Bronchial epithelial cell (primary cell): ENCODE data around the gene RAPGEF1. TPM values are rescaled to one million over a fixed set of nuclear protein-coding genes. Genes with fewer than 3 reads are reported as not detected.

Source experiments
- DNase-seq: peaks from one replicate; pipeline ENCODE4 v3.0.0-alpha.2; 2010; ENCODE audit warnings: low read depth
- FAIRE-seq: peaks from 2 replicates; lab custom pipeline; 2011; peaks lifted over from hg19 to GRCh38; lab: Jason Lieb, UNC
- H3K27me3 ChIP-seq: 2 replicates; pipeline ENCODE4 v1.5.1; 2011; ENCODE audit warnings: low read length; ENCODE audit not compliant: control insufficient read depth, insufficient read depth
- H3K36me3 ChIP-seq: 2 replicates; pipeline ENCODE4 v1.5.1; 2011; ENCODE audit warnings: low read length; ENCODE audit not compliant: control insufficient read depth, insufficient read depth
- H3K4me3 ChIP-seq: 2 replicates; pipeline ENCODE4 v1.5.1; 2011; ENCODE audit warnings: mild to moderate bottlenecking, low read depth, low read length, control low read depth
- CTCF ChIP-seq: IDR thresholded peaks from 2 replicates; pipeline ENCODE4 v1.5.1; 2011; ENCODE audit warnings: mild to moderate bottlenecking, moderate library complexity, low read length, control low read depth, inconsistent platforms; ENCODE audit not compliant: insufficient read depth, severe bottlenecking
- total RNA-seq: library from RNA; depleted of rRNA; stranded (reverse); fragments of >200 nt; gene quantifications from 2 replicates; pipeline ENCODE4 v1.2.1, GENCODE V29; 2014

The RAPGEF1 gene
- total RNA-seq, 1 donor from 2014 or later = 19.2 TPM

DNA sequence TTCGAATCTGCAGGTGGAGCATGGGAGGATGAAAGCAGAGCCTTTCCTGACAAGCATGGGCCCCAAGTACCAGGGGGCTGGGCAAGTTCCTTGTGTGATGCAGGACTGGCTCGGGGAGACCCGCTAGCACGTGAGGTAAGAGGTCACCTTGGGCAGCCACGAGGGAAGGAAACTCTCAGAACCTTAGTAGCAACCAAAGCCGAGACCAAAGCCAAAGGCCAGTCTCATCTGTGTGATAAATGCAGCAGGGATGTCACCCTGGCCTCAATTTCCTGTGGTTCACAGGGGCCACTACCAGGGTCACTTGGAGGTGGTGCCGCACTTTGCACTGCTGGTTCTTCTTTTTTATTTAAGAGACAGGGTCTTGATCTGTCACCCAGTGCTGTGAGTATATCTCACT, 155.0 kb downstream of the RAPGEF1 start:
- FAIRE-seq (no peak), DNase-seq (no peak)
- Histone ChIP-seq H3K4me3 (no peak overlapping the region), H3K36me3 (peaks cover 30% of the 10 kb centered on the region), H3K27me3 (no peaks in the 10 kb centered on the region)
- no peak for TF ChIP-seq CTCF

- H3K4me3 ChIP-seq = no peak overlapping the region
- no peak for TF ChIP-seq CTCF
- H3K27me3 ChIP-seq = no peaks in the 10 kb centered on the region
- DNase-seq (no peak), FAIRE-seq (no peak)
- H3K36me3 ChIP-seq = peaks cover 31% of the 10 kb centered on the region
Observed at GRCh38 chr9:131583836-131584555, 155.9 kb downstream of the RAPGEF1 start.

DNA sequence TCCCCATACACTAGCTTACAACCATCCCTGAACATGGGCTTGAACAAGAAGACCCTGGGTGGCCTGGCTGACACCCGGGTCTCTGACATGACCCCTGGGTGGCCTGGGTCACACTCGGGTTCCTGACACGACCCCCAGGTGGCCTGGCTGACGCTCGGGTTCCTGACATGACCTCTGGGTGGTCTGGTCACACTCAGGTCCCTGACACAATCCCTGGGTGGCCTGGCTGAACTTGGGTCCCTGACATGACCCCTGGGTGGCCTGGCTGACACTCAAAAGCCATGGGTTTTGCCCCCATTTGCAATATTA, 156.6 kb downstream of the RAPGEF1 start:
- TF ChIP-seq CTCF = no peak
- DNase-seq (no peak), FAIRE-seq (no peak)
- peaks cover 25% of the 10 kb centered on the region for H3K36me3 ChIP-seq
- no peak overlapping the region for H3K4me3 ChIP-seq
- no peaks in the 10 kb centered on the region for H3K27me3 ChIP-seq

GRCh38 chr9:131582466-131583336, 157.2 kb downstream of the RAPGEF1 start:
- Histone ChIP-seq H3K36me3 (peaks cover 24% of the 10 kb centered on the region), H3K27me3 (no peaks in the 10 kb centered on the region), H3K4me3 (no peak overlapping the region)
- no peak for TF ChIP-seq CTCF
- DNase-seq (no peak), FAIRE-seq (no peak)

GRCh38 chr9:131582056-131582455, 157.8 kb downstream of the RAPGEF1 start:
- H3K36me3 ChIP-seq = peaks cover 21% of the 10 kb centered on the region
- no peak for FAIRE-seq
- DNase-seq = no peak
- no peak overlapping the region for H3K4me3 ChIP-seq
- TF ChIP-seq CTCF = no peak
- no peaks in the 10 kb centered on the region for H3K27me3 ChIP-seq
